ENCODE data around the gene CPSF7. TPM values are rescaled to one million over a fixed set of nuclear protein-coding genes. Genes with fewer than 3 reads are reported as not detected.

Gene CPSF7
- total RNA-seq, 1 experiment from 2014 or later: 145 TPM

DNA sequence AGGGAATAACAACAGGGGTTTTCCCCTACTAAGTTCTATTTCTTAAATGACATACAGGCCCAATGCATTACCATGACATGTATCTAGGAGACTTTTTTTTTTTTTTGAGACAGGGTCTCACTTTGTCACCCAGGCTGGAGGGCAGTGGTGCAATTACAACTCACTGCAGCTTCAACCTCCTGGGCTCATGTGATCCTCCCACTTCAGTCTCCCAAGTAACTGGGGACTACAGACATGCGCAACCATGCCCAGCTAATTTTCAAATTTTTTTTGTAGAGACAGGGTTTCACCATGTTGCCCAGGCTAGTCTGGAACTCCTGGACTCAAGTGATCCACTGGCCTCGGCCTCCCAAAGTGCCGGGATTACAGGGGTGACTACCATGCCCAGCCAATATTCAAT, 7.5 kb downstream of the CPSF7 start:
- Histone ChIP-seq H3K4me1 (ENCODE audit: insufficient read depth, low read length) (no peaks in the 10 kb centered on the region), H3K14ac (ENCODE audit: insufficient read depth, low read length) (no peak overlapping the region), H3K9ac (ENCODE audit: extremely low read depth, insufficient read length, low read length) (no peak overlapping the region), H2BK12ac (ENCODE audit: insufficient read length, low read depth, low read length) (no peak overlapping the region), H3K23ac (ENCODE audit: insufficient read length, low read depth, low read length) (no peak overlapping the region), H2BK15ac (ENCODE audit: low read depth, low read length) (no peak overlapping the region), H2BK120ac (ENCODE audit: low read depth, low read length, poor library complexity, severe bottlenecking) (no peak overlapping the region), H3K27me3 (ENCODE audit: insufficient read depth, low read length) (no peaks in the 10 kb centered on the region), H2BK5ac (ENCODE audit: insufficient read length, low read length) (no peak overlapping the region), H4K91ac (ENCODE audit: insufficient read length, low read depth, low read length) (no peak overlapping the region), H3K4ac (ENCODE audit: low read depth, low read length) (no peak overlapping the region), H4K8ac (replicated peaks; ENCODE audit: insufficient read length, low read depth, low read length) (no peak overlapping the region), H2AK5ac (ENCODE audit: insufficient read length, low read length) (no peak overlapping the region), H3K56ac (ENCODE audit: insufficient read length, low read depth, low read length) (no peak overlapping the region), H3K79me2 (ENCODE audit: insufficient read depth, low read length) (peaks cover 4% of the 10 kb centered on the region), H3K27ac (ENCODE audit: insufficient read length, low read depth, low read length) (no peak overlapping the region), H3K23me2 (ENCODE audit: insufficient read length, low read depth, low read length, poor library complexity, severe bottlenecking) (no peaks in the 10 kb centered on the region), H3K9me3 (ENCODE audit: control insufficient read depth, low read depth, low read length) (no peaks in the 10 kb centered on the region), H2BK20ac (ENCODE audit: low read depth, low read length, poor library complexity, severe bottlenecking) (no peak overlapping the region), H2AFZ (ENCODE audit: low read length) (no peak overlapping the region), H3K79me1 (ENCODE audit: insufficient read depth, low read depth, low read length, poor library complexity, severe bottlenecking) (peaks cover 11% of the 10 kb centered on the region), H3K18ac (ENCODE audit: insufficient read length, low read depth, low read length) (no peak overlapping the region), H4K5ac (ENCODE audit: insufficient read length, low read depth, low read length) (no peak overlapping the region), H4K20me1 (ENCODE audit: control insufficient read depth, insufficient read depth, insufficient read length) (no peaks in the 10 kb centered on the region), H3T11ph (ENCODE audit: low read length) (no peak overlapping the region), H3K4me2 (ENCODE audit: insufficient read depth, insufficient read length, low read length) (no peak overlapping the region)
- no peak overlapping the region for H3K27ac Mint-ChIP-seq
- TF ChIP-seq, protein P1, sequence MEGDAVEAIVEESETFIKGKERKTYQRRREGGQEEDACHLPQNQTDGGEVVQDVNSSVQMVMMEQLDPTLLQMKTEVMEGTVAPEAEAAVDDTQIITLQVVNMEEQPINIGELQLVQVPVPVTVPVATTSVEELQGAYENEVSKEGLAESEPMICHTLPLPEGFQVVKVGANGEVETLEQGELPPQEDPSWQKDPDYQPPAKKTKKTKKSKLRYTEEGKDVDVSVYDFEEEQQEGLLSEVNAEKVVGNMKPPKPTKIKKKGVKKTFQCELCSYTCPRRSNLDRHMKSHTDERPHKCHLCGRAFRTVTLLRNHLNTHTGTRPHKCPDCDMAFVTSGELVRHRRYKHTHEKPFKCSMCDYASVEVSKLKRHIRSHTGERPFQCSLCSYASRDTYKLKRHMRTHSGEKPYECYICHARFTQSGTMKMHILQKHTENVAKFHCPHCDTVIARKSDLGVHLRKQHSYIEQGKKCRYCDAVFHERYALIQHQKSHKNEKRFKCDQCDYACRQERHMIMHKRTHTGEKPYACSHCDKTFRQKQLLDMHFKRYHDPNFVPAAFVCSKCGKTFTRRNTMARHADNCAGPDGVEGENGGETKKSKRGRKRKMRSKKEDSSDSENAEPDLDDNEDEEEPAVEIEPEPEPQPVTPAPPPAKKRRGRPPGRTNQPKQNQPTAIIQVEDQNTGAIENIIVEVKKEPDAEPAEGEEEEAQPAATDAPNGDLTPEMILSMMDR (conservative IDR thresholded peaks at IDR 0.05): no peak
- H3K27me3 Mint-ChIP-seq (ENCODE audit: low read depth): no peaks in the 10 kb centered on the region
- no CpG with 5 or more reads among the region's 3 CpGs for WGBS (ENCODE audit: extremely low coverage, insufficient read length, low lambda C conversion rate)
- H3K4me1 Mint-ChIP-seq: no peaks in the 10 kb centered on the region; a peak in 1 of 4 replicates
- H3K4me3 Mint-ChIP-seq: no peak overlapping the region
- H3K36me3 Mint-ChIP-seq (ENCODE audit: insufficient read depth in 1 of 3, low read depth in 3 of 3): peaks cover 49 to 93% (median 89%) of the 10 kb centered on the region in 3 experiments; a peak in 6 of 7 replicates
- no peak for DNase-seq
- H3K9me3 Mint-ChIP-seq: no peaks in the 10 kb centered on the region
